Epithelial cell of proximal tubule (primary cell): Measurements from ENCODE around the gene ASB4. TPM values are rescaled to one million over a fixed set of nuclear protein-coding genes. Genes with fewer than 3 reads are reported as not detected.
"Not testable (repeated sequence)": the region's sequence is repeated elsewhere in the genome, so short reads cannot be mapped to it uniquely, and the experiment has no call there.

Source experiments
- DNase-seq: peaks from one replicate; pipeline ENCODE4 v3.0.0-alpha.2; 2011; ENCODE audit warnings: low read depth
- H3K4me3 ChIP-seq: 2 replicates; pipeline ENCODE4 v1.5.1; 2011; ENCODE audit warnings: low read depth, mild to moderate bottlenecking, low read length
- total RNA-seq: library from RNA; depleted of rRNA; stranded (reverse); fragments of >200 nt; gene quantifications from 2 replicates; pipeline ENCODE4 v1.2.3, GENCODE V29; 2015
- TF ChIP-seq, protein P1 (sequence below): conservative IDR thresholded peaks from 2 replicates; pipeline ENCODE4 v1.5.1; 2012; ENCODE audit warnings: low read depth, mild to moderate bottlenecking, low read length

ASB4 gene
- total RNA-seq, 1 donor from 2014 or later = 0.17 TPM

DNA sequence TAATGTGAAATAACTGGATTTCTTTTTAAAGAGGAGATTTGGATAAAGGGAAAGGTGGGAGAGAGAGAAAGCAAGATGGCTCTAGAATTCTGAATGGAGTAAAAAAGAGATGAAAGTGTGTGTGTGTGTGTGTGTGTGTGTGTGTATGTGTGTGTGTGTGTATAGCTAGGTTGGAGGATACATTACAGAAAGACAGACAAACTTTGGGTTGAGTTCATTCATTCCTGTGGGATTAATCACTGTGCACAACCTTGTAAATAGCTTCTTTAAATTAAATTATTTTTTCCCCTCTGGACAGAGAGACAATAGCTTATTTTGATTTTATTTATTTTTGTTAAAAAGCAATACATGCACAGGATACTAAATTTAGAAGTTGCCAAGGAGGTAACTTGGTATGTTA is 7.5 kb downstream of the ASB4 start:
- TF ChIP-seq, protein P1, sequence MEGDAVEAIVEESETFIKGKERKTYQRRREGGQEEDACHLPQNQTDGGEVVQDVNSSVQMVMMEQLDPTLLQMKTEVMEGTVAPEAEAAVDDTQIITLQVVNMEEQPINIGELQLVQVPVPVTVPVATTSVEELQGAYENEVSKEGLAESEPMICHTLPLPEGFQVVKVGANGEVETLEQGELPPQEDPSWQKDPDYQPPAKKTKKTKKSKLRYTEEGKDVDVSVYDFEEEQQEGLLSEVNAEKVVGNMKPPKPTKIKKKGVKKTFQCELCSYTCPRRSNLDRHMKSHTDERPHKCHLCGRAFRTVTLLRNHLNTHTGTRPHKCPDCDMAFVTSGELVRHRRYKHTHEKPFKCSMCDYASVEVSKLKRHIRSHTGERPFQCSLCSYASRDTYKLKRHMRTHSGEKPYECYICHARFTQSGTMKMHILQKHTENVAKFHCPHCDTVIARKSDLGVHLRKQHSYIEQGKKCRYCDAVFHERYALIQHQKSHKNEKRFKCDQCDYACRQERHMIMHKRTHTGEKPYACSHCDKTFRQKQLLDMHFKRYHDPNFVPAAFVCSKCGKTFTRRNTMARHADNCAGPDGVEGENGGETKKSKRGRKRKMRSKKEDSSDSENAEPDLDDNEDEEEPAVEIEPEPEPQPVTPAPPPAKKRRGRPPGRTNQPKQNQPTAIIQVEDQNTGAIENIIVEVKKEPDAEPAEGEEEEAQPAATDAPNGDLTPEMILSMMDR = no peak
- no peak for DNase-seq
- no peak overlapping the region for H3K4me3 ChIP-seq

DNA sequence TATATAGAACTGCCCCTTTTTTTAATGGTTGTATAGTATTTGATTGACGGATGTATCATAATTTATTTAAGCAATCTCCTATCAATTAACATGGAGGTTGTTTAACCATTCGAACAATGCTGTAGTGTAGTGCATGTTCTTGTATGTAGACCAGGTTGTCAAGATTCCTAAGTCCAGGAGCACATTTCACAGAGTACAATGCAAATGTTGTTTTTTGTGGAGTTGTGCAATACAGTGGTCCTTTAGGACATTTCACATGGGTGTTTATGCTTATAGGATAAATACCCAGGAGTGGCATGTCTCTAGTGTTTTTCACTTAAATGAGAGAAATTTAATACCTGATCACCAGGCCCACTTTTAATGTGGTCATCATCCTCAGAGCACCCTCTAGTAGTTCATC is 8.1 kb downstream of the ASB4 start:
- DNase-seq = no peak
- H3K4me3 ChIP-seq = no peak overlapping the region
- TF ChIP-seq, protein P1 = no peak

DNA sequence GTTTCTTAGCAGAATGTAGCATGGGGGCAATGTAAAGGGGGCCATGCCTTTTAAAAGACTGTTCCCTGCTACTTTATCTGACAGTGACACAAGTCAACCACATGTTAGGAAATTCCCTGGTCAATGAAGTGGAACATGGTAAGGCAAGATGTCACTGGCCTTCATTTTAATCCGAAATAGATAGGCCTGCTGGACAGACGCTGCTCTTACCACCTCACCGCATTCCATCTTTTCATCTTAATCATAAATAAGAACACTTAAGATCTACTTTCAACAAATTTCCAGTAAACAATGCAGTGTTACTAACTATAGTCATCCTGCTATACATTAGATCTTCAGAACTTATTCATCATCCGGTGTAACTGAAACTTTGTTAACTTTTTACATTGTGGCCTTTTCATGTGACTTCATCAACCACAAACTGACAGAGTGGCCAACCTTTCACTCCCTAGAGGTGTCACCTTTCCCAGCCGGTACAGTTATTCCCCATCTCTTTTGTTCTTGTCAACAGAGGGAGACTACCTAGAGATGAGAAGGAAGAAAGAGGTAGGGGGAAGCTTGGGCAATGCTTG is 15.6 kb downstream of the ASB4 start:
- no peak for DNase-seq
- TF ChIP-seq, protein P1 = no peak
- no peak overlapping the region for H3K4me3 ChIP-seq

DNA sequence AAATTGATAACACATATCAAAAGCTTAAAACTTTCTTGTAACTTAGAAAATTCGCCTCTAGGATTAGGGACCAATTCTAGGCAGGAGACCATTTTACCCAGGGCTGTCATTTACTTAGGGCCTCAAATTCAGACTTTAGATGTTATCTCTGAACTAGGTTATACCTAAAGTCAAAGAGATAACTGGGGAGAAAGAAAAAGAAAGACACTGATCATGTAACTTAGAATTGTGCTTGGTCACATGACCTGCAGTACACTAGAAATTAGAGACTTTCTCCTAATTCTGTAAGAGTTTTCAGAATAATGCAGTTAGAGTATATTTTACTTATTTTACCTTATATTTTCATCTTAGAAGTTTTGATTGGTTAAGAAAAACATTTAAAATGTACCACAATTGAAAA is 16.7 kb downstream of the ASB4 start:
- TF ChIP-seq, protein P1 = no peak
- DNase-seq = no peak
- no peak overlapping the region for H3K4me3 ChIP-seq

DNA sequence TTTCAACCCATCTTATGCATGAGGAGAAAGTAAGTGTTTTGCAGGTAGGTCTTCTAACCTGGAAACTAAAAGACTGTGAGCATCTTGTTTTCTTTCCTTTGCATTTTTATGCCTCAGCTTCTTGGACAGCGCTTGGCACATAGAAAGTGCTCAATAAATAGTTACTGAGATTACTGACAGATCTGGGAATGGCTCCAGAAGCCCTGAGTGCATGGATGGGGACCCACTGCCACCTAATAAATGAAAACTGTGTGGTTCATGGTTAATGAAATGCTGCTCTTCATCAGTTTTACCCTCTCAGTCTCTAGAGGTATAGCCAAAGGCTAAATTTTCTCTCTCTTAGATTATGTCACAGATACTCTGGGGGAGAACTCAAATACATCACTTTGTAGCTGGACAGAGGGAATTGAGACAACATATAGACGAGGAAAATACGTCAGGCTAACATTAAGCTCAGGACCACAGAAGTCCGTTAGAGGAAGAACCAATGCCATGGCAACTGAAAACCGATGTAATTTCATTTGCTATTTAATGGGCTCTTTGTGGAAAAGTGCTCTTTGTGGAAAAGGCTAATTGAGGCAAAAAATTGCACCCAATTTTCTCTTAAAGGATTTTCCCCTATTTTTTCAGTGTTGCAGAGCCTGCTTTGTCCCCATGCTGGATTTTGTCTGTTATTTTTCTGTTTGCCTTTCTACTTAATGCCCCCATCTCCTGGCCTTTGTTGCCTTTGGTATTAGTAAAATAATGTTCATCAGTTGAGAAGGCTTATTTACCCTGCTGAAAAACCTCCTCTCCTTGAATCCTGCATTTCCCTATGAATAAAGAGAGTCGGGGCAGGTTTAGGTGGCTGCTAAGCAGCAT is 17.8 kb downstream of the ASB4 start:
- no peak for DNase-seq
- TF ChIP-seq, protein P1 = no peak
- H3K4me3 ChIP-seq = no peak overlapping the region

DNA sequence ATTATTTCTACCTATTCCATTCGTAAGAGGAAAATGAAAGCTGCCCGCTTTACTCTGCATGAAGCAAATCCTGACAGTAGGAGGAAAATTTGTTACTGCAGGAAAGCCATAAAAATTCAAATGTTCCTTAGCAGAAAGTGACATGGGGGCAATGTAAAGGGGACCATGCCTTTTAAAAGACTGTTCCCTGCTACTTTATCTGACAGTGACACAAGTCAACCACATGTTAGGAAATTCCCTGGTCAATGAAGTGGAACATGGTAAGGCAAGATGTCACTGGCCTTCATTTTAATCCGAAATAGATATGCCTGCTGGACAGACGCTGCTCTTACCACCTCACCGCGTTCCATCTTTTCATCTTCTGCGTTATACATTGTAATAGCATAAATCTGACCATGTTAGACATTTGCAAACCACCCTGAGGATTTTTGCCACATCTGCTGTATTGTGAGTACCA is 18.4 kb downstream of the ASB4 start:
- DNase-seq = not testable (repeated sequence)

DNA sequence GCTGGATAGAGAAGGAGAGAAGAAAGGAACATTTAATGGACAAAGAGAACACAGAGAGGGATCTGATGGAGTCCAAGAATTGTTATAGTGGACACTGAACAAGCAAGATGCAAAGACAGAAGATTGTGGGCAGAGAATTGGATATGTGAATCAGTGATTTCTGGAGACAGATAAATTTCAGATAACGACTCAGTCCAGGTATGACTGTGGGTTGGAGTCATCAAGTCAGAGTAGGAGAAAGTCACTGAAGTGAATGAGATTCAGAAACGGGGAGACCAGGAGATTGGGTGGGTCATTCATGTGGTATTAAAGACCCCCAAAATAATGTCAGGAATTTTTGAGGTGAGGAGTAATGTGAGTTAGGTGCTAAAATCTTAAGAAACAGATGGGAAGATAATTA is 23.0 kb downstream of the ASB4 start:
- no peak for DNase-seq
- TF ChIP-seq, protein P1 = no peak
- no peak overlapping the region for H3K4me3 ChIP-seq

More for the DNA sequence above, 18.4 kb downstream of the ASB4 start:
- not testable (repeated sequence) for H3K4me3 ChIP-seq
